K562 (cell line): Measurements from ENCODE around the gene ATAD3B. TPM values are rescaled to one million over a fixed set of nuclear protein-coding genes. Genes with fewer than 3 reads are reported as not detected.

Experiments
- ATAC-seq: fragments of 200-7000 bp; cut with Tn5 transposase; 3 replicates; pipeline ENCODE4 v1.9.1; 2020; ENCODE audit warnings: moderate library complexity
- BruUV-seq: library from RNA; stranded (reverse); fragments of 400-500 nt; replicated peaks from 2 replicates; lab custom pipeline; 2021; lab: Mats Ljungman, UMichigan
- CTCF ChIA-PET: fragments of 300-600 bp; formaldehyde crosslinking; extraction: SDS; loops from one replicate; lab custom pipeline; 2021; ENCODE audit warnings: low intra/inter-chr PET ratio; lab: Yijun Ruan, JAX
- POLR2A ChIA-PET: fragments of 300-600, 350-650 bp; sonication (Branson Sonifier 250); formaldehyde crosslinking; extraction: SDS; loops from one replicate; lab custom pipeline; 2021; ENCODE audit warnings: antibody characterized with exemption, inconsistent platforms; lab: Yijun Ruan, JAX
- DNase-seq, 4 experiments: peaks; one replicate each; pipeline versions ENCODE4 v3.0.0 to v3.0.0-alpha.2; 2011 to 2018; ENCODE audit warnings: low spot score in 3 of 4, mixed read lengths in 3 of 4; ENCODE audit errors: extremely low read depth in 1 of 4
- FAIRE-seq: peaks from 2 replicates; lab custom pipeline; 2011; peaks lifted over from hg19 to GRCh38; lab: Jason Lieb, UNC
- H2AFZ ChIP-seq: 2 replicates; pipeline ENCODE4 v1.6.0; 2011; ENCODE audit warnings: low read depth, low read length, control low read depth, inconsistent platforms
- H3K27ac ChIP-seq: fragments of 200-600 bp; 3 replicates; pipeline ENCODE4 v1.8.0; 2011; ENCODE audit warnings: low read depth, mild to moderate bottlenecking, control low read depth, inconsistent platforms, low read length, moderate library complexity, mixed read lengths; ENCODE audit errors: extremely low read depth
- H3K27me3 ChIP-seq, 2 experiments: fragments of 300-600 bp in 1 of 2; 2 replicates in 1 of 2; 3 replicates in 1 of 2; pipeline versions ENCODE4 v1.6.0 to v1.8.0; 2011; ENCODE audit warnings: inconsistent platforms in 2 of 2, low read length in 2 of 2, mild to moderate bottlenecking in 1 of 2, mixed read lengths in 1 of 2, moderate library complexity in 1 of 2; ENCODE audit not compliant: control insufficient read depth in 2 of 2, insufficient read depth in 2 of 2
- H3K36me3 ChIP-seq: fragments of 300-600 bp; 3 replicates; pipeline ENCODE4 v1.8.0; 2011; ENCODE audit warnings: mild to moderate bottlenecking, low read length, inconsistent platforms; ENCODE audit not compliant: control insufficient read depth, insufficient read depth
- H3K4me1 ChIP-seq, 2 experiments: fragments of 200-600 bp in 1 of 2; replicated peaks in 1 of 2; 2 replicates in 1 of 2; 3 replicates in 1 of 2; pipeline versions ENCODE4 v1.5.1 to v1.8.0; 2011; ENCODE audit warnings: inconsistent platforms in 2 of 2, low read length in 2 of 2, mild to moderate bottlenecking in 1 of 2, mixed read lengths in 1 of 2, moderate library complexity in 1 of 2; ENCODE audit not compliant: control insufficient read depth in 2 of 2, insufficient read depth in 2 of 2
- H3K4me2 ChIP-seq: 2 replicates; pipeline ENCODE4 v1.6.1; 2011; ENCODE audit warnings: low read length, control low read depth, inconsistent platforms, mixed read lengths; ENCODE audit not compliant: insufficient read depth
- H3K4me3 ChIP-seq: fragments of 200-600 bp; sonication (generic), shearing (Covaris generic); 2 replicates; pipeline ENCODE4 v1.5.1; 2016; ENCODE audit warnings: control low read depth, inconsistent platforms
- H3K79me2 ChIP-seq: fragments of 200-600 bp; 3 replicates; pipeline ENCODE4 v1.8.0; 2011; ENCODE audit warnings: low read length, inconsistent platforms; ENCODE audit not compliant: control insufficient read depth, insufficient read depth
- H3K9ac ChIP-seq, 2 experiments: 2 replicates each; pipeline versions ENCODE4 v1.6.0 to v1.6.1; 2011; ENCODE audit warnings: low read depth in 2 of 2, low read length in 2 of 2, control low read depth in 1 of 2, inconsistent platforms in 1 of 2, mild to moderate bottlenecking in 1 of 2, mixed read lengths in 1 of 2; ENCODE audit not compliant: insufficient read depth in 1 of 2
- H3K9me1 ChIP-seq: one replicate; pipeline ENCODE4 v1.6.0; 2011; ENCODE audit warnings: inconsistent platforms, mild to moderate bottlenecking, low read length, moderate library complexity; ENCODE audit not compliant: control insufficient read depth, insufficient read depth
- H3K9me3 ChIP-seq: replicated peaks from 2 replicates; pipeline ENCODE4 v1.5.1; 2011; ENCODE audit warnings: low read depth, low read length, inconsistent platforms; ENCODE audit not compliant: control insufficient read depth, insufficient read depth
- H4K20me1 ChIP-seq: replicated peaks from 2 replicates; pipeline ENCODE4 v1.6.1; 2011; ENCODE audit warnings: low read length, inconsistent platforms, mixed read lengths; ENCODE audit not compliant: control insufficient read depth, insufficient read depth
- ARID4B ChIP-seq: sonication (generic); formaldehyde crosslinking; IDR thresholded peaks from 2 replicates; pipeline ENCODE4 v1.8.0; 2022; ENCODE audit warnings: mild to moderate bottlenecking, missing genetic modification reagents
- HCFC1 ChIP-seq: IDR thresholded peaks from 2 replicates; pipeline ENCODE4 v1.6.1; 2012; ENCODE audit warnings: low read depth, low read length, improper control_type of control experiment
- ID3 ChIP-seq, 2 experiments: fragments of 250-450 bp in 1 of 2; fragments of 450-650 bp in 1 of 2; sonication (Bioruptor Pico) in 1 of 2; IDR thresholded peaks; 2 replicates each; pipeline versions ENCODE4 v1.6.1 to v1.8.0; 2016 to 2021; ENCODE audit warnings: mild to moderate bottlenecking in 2 of 2, moderate library complexity in 2 of 2, missing compliant biosample characterization in 1 of 2, missing genetic modification characterization in 1 of 2
- PATZ1 ChIP-seq: fragments of 250-450 bp; sonication (Bioruptor Pico); IDR thresholded peaks from 2 replicates; pipeline ENCODE4 v1.5.0; 2020; ENCODE audit warnings: mild to moderate bottlenecking, borderline replicate concordance
- RBM15 ChIP-seq: fragments of 200-400 bp; formaldehyde crosslinking; IDR thresholded peaks from 2 replicates; pipeline ENCODE4 v1.6.1; 2018; ENCODE audit warnings: mild to moderate bottlenecking, low read length, moderate library complexity; ENCODE audit not compliant: insufficient read depth
- ZBTB34 ChIP-seq: fragments of 250-450 bp; sonication (Bioruptor Pico); IDR thresholded peaks from 2 replicates; pipeline ENCODE4 v1.8.0; 2021; ENCODE audit warnings: mild to moderate bottlenecking, moderate library complexity
- ZFX ChIP-seq: sonication (generic); formaldehyde crosslinking; IDR thresholded peaks from 2 replicates; pipeline ENCODE4 v1.8.0; 2022; ENCODE audit warnings: mild to moderate bottlenecking, missing genetic modification reagents, moderate library complexity
- WGBS: fragments of 100-300 bp; shearing (Covaris generic); methylation state at CpG from one replicate; pipeline ENCODE4 v1.1.6; 2016; ENCODE audit warnings: low coverage, mixed read lengths; ENCODE audit not compliant: insufficient coverage; ENCODE audit errors: missing lambda C conversion rate; 5-methylcytosine and 5-hydroxymethylcytosine counted together
- in situ Hi-C: fragments of 300-500 bp; cut with MboI; formaldehyde crosslinking; loops from 4 replicates; pipeline ENCODE4 v1.15.0; 2018; ENCODE audit warnings: inconsistent platforms, mixed read lengths
- intact Hi-C: fragments of 100-400 bp; cut with micrococcal nuclease; formaldehyde crosslinking; loops from 2 replicates; pipeline ENCODE4 v1.14.2; 2022
- polyA plus RNA-seq, 8 experiments: library from polyadenylated mRNA; depleted of rRNA in 4 of 8; stranded (reverse) in 5 of 8; unstranded in 3 of 8; fragments of >200 nt; fragmentation: Nextera tagmentation in 2 of 8; fragmentation: Illumina TruSeq in 1 of 8; extraction: Ambion mirVana in 2 of 8; extraction: Trizol in 1 of 8; gene quantifications; 2 replicates each; pipeline versions ENCODE4 v1.2.1 to v1.2.3, GENCODE V29; 2011 to 2014; ENCODE audit warnings: inconsistent platforms in 1 of 8, missing spikeins in 1 of 8
- total RNA-seq, 7 experiments: library from RNA; depleted of rRNA in 6 of 7; stranded (reverse); fragments of >200 nt in 6 of 7; fragmentation: Illumina TruSeq in 2 of 7; extraction: Trizol in 2 of 7; gene quantifications; 2 replicates each; pipeline versions ENCODE4 v1.2.1 to v1.2.3, GENCODE V29; 2011 to 2021; ENCODE audit warnings: low replicate concordance in 1 of 7

The ATAD3B gene
- total and polyA plus RNA-seq, 9 of the 15 experiments (the other 6 are each of a cell fraction or from before 2014, with no cell fraction given) = 0.07 to 113 (median 27.7) TPM

- TF ChIP-seq ZBTB34 (no peak), RBM15 (no peak), HCFC1 (no peak)
- TF ChIP-seq, all 486 proteins: peak for 0
Measured at GRCh38 chr1:1430992-1431844, 40.3 kb upstream of the ATAD3B start (continued).

GRCh38 chr1:1431845-1432273, 39.7 kb upstream of the ATAD3B start:
- Histone ChIP-seq H3K79me2 (no peaks in the 10 kb centered on the region; the same call in 2 of the 3 replicates), H3K9me3 (no peaks in the 10 kb centered on the region), H3K36me3 (no peaks in the 10 kb centered on the region), H3K9me1 (no peaks in the 10 kb centered on the region), H3K27me3 (no peaks in the 10 kb centered on the region), H4K20me1 (no peaks in the 10 kb centered on the region), H2AFZ (no peak overlapping the region), H3K4me3 (no peak overlapping the region), H3K4me2 (no peak overlapping the region), H3K4me1 (peaks cover 45 to 83% of the 10 kb centered on the region in 2 experiments), H3K9ac (peak overlapping the region in 1 of 2 experiments; percentile 90; a peak in 3 of 4 replicates), H3K27ac (no peak overlapping the region)
- WGBS = 77% methylated on average over 5 of the region's 5 CpGs
- peak in 2 of 4 experiments; percentile 65 to 67 for DNase-seq
- ChIA-PET POLR2A (no interaction called here), CTCF (no interaction called here)
- intact Hi-C loops = no loop called here
- BruUV-seq = no TSS peak
- in situ Hi-C loops = no loop called here
- FAIRE-seq = no peak
- ATAC-seq = peak; percentile 1; the same call in 1 of the 3 replicates
- TF ChIP-seq ARID4B (CRISPR knock-in tag) = no peak
- peak; percentile 48 for TF ChIP-seq ZFX (CRISPR knock-in tag)
- no peak for TF ChIP-seq ID3 (CRISPR knock-in tag; IDR thresholded peaks at IDR 0.05)
- 0 out of 2 replicates have a peak, but pooled peaks have one; percentile 24 for TF ChIP-seq ID3 (tag; IDR thresholded peaks at IDR 0.05)
- no peak for TF ChIP-seq PATZ1 (CRISPR knock-in tag)
